MM.1S (cell line): ENCODE measurements around the gene CELF2.

Experiments used
- EZH2 ChIP-seq: fragments of 300-600 bp; sonication (generic); optimal IDR thresholded peaks from 2 replicates; pipeline ENCODE3; 2017; ENCODE audit warnings: low read depth, mild to moderate bottlenecking, antibody characterized with exemption, low read length, mixed read lengths
- TF ChIP-seq, protein P1 (sequence below): fragments of 300-600 bp; sonication (generic); IDR thresholded peaks from 2 replicates; pipeline ENCODE4 v1.5.1; 2016; ENCODE audit warnings: antibody characterized with exemption, low read length, mixed read lengths

DNA sequence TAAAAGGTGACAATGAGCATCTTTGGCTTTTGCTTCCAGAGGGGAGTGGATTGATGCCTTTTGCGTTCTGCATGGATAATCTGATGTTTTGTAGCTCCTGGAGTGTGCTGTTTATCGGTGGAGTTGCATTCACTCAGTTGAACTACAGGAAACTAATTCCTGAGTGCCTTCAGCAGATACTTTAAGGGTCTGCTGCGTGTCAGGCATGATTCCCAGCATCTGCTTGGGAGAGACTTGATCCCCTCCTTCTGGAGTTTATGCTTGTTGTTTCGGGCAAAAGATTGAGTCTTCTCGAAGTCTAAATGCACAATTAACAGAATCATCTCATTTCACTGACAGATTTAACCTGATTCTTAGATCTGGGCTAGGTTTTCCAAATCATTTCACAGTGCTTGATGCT lies 46.2 kb downstream of the CELF2 start:
- TF ChIP-seq, protein P1, sequence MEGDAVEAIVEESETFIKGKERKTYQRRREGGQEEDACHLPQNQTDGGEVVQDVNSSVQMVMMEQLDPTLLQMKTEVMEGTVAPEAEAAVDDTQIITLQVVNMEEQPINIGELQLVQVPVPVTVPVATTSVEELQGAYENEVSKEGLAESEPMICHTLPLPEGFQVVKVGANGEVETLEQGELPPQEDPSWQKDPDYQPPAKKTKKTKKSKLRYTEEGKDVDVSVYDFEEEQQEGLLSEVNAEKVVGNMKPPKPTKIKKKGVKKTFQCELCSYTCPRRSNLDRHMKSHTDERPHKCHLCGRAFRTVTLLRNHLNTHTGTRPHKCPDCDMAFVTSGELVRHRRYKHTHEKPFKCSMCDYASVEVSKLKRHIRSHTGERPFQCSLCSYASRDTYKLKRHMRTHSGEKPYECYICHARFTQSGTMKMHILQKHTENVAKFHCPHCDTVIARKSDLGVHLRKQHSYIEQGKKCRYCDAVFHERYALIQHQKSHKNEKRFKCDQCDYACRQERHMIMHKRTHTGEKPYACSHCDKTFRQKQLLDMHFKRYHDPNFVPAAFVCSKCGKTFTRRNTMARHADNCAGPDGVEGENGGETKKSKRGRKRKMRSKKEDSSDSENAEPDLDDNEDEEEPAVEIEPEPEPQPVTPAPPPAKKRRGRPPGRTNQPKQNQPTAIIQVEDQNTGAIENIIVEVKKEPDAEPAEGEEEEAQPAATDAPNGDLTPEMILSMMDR = no peak
- no peak for TF ChIP-seq EZH2
